Neuron (in vitro differentiated cells): ENCODE data around the gene N4BP3.
A peak's percentile ranks its signal among the peaks of the same experiment; 100 is the strongest.
"Not testable (repeated sequence)": the region's sequence is repeated elsewhere in the genome, so short reads cannot be mapped to it uniquely, and the experiment has no call there.

Experiments used
- H2AFZ ChIP-seq: one replicate; pipeline ENCODE4 v1.6.1; 2013; ENCODE audit warnings: low read depth, mild to moderate bottlenecking, inconsistent platforms, low read length, moderate library complexity
- H3K27me3 ChIP-seq: one replicate; pipeline ENCODE4 v1.6.1; 2013; ENCODE audit warnings: low read length; ENCODE audit not compliant: insufficient read depth
- H3K36me3 ChIP-seq: one replicate; pipeline ENCODE4 v1.6.1; 2013; ENCODE audit warnings: low read length; ENCODE audit not compliant: insufficient read depth
- H3K4me1 ChIP-seq: one replicate; pipeline ENCODE4 v1.6.1; 2013; ENCODE audit warnings: low read length; ENCODE audit not compliant: insufficient read depth
- H3K4me3 ChIP-seq: 2 replicates; pipeline ENCODE4 v1.5.1; 2013; ENCODE audit warnings: mild to moderate bottlenecking, low read length, moderate library complexity
- H3K9me3 ChIP-seq: one replicate; pipeline ENCODE4 v1.6.1; 2013; ENCODE audit warnings: low read length

The N4BP3 gene, protein sequence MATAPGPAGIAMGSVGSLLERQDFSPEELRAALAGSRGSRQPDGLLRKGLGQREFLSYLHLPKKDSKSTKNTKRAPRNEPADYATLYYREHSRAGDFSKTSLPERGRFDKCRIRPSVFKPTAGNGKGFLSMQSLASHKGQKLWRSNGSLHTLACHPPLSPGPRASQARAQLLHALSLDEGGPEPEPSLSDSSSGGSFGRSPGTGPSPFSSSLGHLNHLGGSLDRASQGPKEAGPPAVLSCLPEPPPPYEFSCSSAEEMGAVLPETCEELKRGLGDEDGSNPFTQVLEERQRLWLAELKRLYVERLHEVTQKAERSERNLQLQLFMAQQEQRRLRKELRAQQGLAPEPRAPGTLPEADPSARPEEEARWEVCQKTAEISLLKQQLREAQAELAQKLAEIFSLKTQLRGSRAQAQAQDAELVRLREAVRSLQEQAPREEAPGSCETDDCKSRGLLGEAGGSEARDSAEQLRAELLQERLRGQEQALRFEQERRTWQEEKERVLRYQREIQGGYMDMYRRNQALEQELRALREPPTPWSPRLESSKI

DNA sequence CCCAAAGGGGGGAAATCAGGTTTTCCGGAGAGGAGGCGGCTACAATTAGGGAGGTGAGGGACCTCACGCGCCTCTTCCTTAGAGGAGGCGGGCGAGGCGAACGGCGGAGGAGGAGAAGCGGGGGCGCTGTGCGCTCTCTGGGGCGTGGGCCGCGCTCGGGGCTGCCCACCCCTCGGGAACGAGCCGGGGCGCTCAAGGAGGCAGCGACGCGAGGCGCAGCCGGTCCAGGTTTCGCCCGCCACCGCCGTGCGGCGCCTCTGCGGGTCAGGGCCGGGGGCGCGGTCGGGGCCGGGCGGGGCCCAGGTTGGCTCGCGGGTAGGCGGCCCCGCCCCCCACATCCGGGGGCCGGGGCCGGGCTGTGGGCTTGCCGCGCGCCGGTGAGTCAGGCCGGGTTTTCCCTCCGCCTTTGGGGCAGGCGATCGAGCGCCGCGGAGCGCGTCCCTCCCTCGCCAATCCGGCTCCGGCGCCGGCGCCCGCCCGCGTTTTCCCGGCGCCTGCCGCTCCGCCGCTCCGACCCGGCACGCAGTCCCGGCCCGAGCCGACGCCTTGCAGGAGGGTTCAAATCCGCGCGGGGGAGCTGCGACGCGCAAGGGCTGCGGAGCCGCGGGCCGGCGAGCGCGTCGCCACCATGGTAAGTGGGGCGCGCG, at the start of gene N4BP3:
Gene N4BP3, plus strand, starts transcription at position 392 of the 647 bp plus-strand sequence. CDS start 6,052 bp downstream, outside the sequence.
- H2AFZ ChIP-seq = peak within 1 kb of the TSS; percentile 87
- peak within 1 kb of the TSS; percentile 73 for H3K4me3 ChIP-seq
- peaks cover 31% of the 10 kb centered on the region for H3K4me1 ChIP-seq
- H3K9me3 ChIP-seq = no peaks in the 10 kb centered on the region
- H3K36me3 ChIP-seq = no peaks in the 10 kb centered on the region
- no peaks in the 10 kb centered on the region for H3K27me3 ChIP-seq

DNA sequence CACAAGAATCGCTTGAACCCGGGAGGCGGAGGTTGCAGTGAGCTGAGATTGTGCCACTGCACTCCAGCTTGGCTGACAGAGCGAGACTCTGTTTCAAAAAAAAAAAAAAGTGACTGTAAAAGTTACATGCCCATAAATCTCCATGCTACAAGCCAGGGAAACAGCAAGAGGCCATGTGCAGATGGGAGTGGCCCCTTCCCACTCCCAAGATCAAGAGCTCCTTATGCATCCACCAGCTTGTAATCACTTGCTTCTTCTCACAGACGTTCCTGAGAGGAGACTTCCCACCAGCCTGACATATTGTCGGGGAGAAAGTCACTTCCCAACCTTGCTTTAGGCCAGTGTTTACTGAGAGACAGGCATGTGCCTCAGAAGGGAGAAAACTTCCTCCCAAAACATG, 45.6 kb upstream of the N4BP3 start:
- Histone ChIP-seq H2AFZ (no peak overlapping the region), H3K27me3 (peaks cover 8% of the 10 kb centered on the region), H3K4me1 (no peaks in the 10 kb centered on the region), H3K36me3 (no peaks in the 10 kb centered on the region), H3K9me3 (no peaks in the 10 kb centered on the region), H3K4me3 (no peak overlapping the region)

DNA sequence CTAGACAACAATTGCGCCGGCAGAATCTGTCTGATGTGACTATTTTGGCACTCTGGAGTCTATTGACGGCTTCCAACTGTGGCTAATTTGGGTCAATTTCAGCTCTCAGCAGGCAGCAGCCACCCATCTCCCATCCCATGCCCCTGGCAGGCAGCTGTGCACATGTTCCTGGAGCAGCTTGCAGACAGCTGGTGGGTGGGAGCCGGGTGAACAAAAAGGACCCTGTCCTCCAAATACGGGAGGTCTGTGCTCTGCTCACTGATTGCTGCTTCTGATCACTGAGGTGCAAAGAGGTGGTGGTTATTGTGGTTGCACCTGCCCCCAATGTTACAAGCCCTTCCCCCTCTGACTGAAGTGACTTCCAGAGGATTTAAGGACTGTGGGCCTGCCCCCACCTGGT, 45.0 kb upstream of the N4BP3 start:
- no peak overlapping the region for H2AFZ ChIP-seq
- H3K9me3 ChIP-seq = no peaks in the 10 kb centered on the region
- no peaks in the 10 kb centered on the region for H3K36me3 ChIP-seq
- H3K4me1 ChIP-seq = no peaks in the 10 kb centered on the region
- H3K27me3 ChIP-seq = peaks cover 8% of the 10 kb centered on the region
- H3K4me3 ChIP-seq = no peak overlapping the region

DNA sequence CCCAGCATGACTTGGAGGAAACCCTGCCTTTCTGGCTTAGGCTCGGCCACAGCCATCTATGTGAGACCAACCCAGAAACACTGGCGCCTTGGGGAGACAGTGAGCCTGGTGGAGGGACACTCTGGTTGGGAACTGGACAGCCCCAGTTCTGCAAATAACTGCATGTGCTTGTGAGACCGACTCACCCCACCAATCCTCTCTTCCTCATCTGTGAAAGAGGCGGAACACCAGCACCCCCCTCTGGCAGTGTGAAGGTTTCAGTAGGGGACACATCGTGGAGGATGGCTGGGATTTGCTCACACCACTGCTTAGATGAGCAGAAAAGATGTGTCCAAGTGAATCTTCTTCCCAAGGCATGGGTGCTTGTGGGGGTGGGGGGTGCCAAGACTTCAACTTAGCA, 43.4 kb upstream of the N4BP3 start:
- H3K4me3 ChIP-seq = no peak overlapping the region
- no peaks in the 10 kb centered on the region for H3K36me3 ChIP-seq
- no peak overlapping the region for H2AFZ ChIP-seq
- no peaks in the 10 kb centered on the region for H3K9me3 ChIP-seq
- H3K4me1 ChIP-seq = no peaks in the 10 kb centered on the region
- peaks cover 8% of the 10 kb centered on the region for H3K27me3 ChIP-seq

DNA sequence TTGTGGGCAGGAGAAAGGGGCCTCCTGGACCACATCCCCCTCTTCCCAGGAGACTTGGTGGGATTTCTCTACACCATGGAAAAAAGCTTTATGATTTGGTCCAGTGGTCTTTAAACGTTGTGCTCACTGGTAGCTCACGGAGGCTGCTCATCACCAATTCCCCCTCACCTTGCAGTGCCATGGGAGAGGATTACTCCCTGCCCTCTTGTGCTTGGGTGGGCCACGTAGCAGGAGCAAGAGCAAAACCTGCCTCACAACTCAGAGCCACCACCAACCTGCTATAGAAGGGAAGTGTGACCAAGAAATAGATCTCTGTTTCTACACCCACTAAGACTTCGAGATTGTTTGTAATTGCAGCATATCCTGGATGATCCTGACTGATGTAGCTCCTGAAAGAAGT, 42.2 kb upstream of the N4BP3 start:
- no peaks in the 10 kb centered on the region for H3K9me3 ChIP-seq
- H3K4me1 ChIP-seq = no peaks in the 10 kb centered on the region
- H3K27me3 ChIP-seq = peaks cover 8% of the 10 kb centered on the region
- H3K36me3 ChIP-seq = no peaks in the 10 kb centered on the region
- no peak overlapping the region for H2AFZ ChIP-seq
- H3K4me3 ChIP-seq = no peak overlapping the region

DNA sequence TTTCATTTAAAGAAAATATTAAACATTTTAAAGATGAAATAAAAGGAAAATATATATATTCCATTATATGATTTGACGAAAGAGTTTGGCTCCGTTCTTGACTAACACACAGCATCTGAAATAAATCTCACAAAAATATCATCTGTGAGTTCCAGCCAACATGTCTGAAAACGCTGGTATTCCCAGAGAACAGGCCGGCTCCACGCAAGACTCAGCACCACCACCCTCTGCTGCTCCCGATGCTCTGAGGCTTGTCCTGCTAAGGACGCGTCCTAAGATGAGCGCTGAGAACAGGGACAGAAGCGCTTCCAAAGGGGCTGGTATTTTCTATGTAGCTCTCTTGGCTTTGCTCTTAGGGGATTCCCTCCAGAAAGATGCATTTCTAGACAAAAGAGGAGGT, 40.6 kb upstream of the N4BP3 start:
- Histone ChIP-seq H3K36me3 (no peaks in the 10 kb centered on the region), H3K27me3 (peaks cover 8% of the 10 kb centered on the region), H3K9me3 (no peaks in the 10 kb centered on the region), H3K4me1 (no peaks in the 10 kb centered on the region), H3K4me3 (no peak overlapping the region), H2AFZ (no peak overlapping the region)

DNA sequence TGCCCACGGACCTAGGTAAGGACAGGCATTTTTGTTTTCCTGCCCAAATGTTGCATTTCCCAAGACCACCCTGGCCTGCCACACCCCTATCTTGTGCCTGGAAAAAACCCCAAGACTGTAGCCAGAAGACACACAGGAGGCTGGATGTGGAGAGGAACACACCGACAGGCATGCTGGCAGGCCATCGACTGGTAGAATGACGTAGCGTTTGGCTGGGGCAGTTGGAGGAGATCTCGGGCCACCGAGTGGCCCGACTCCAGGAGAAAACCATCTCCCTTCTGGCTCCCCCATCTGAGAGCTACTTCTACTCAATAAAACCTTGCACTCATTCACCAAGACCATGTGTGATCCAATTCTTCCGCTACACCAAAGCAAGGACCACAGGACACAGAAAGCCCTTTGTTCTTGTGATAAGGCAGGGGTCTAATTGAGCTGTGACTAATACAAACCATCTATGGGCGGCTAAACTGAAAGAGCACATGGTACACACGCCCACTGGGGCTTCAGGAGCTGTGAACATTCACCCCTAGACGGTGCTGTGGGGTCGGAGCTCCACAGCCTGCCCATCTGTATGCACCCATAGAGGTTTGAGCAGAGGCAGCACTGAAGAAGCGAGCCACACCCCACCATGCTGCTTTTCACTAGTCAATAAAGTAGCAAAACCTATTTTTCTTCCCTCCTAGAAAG, 38.9 kb upstream of the N4BP3 start:
- Histone ChIP-seq H3K9me3 (no peaks in the 10 kb centered on the region), H3K36me3 (no peaks in the 10 kb centered on the region), H3K4me3 (no peak overlapping the region), H3K27me3 (peaks cover 3% of the 10 kb centered on the region), H3K4me1 (no peaks in the 10 kb centered on the region), H2AFZ (no peak overlapping the region)

DNA sequence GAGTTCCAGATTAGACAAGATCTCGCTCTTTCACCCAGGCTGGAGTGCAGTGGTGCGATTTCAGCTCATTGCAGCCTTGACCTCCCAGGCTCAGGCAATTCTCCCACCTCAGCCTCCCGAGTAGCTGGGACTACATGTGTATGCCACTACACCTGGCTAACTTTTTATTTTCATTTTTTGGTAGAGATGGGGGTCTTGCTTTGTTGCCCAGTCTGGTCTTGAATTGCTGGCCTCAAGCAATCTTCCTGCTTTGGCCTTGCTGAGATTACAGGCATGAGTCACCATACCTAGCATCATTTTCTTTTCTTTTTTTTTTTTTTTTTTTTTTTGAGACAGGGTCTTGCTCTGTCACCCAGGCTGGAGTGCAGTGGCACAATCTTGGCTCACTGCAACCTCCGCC, 36.4 kb upstream of the N4BP3 start:
- H3K36me3 ChIP-seq, H3K27me3 ChIP-seq, H3K4me3 ChIP-seq, H3K4me1 ChIP-seq, H3K9me3 ChIP-seq, H2AFZ ChIP-seq: not testable (repeated sequence)

DNA sequence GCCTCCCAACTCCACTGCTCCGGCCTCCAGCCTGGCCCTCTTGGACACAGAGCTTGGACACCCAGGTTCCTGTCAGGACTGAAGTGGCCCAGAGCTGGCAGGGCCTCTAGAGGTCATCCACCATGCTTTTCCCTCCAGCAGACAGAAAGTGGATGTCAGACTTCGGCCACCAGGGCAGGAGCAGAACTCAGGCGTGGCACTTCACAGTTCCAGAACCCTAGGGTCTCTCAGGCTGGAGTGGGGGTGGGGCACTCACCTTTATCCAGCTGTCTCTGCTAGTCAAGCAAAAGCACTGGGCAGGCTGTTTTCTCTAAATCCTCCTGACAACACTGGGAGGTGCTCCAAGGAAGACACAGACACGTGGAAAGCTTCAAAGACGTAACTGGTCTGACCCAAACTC, 35.6 kb upstream of the N4BP3 start:
- Histone ChIP-seq H3K4me3 (no peak overlapping the region), H3K36me3 (no peaks in the 10 kb centered on the region), H2AFZ (no peak overlapping the region), H3K9me3 (no peaks in the 10 kb centered on the region), H3K4me1 (no peaks in the 10 kb centered on the region), H3K27me3 (no peaks in the 10 kb centered on the region)

DNA sequence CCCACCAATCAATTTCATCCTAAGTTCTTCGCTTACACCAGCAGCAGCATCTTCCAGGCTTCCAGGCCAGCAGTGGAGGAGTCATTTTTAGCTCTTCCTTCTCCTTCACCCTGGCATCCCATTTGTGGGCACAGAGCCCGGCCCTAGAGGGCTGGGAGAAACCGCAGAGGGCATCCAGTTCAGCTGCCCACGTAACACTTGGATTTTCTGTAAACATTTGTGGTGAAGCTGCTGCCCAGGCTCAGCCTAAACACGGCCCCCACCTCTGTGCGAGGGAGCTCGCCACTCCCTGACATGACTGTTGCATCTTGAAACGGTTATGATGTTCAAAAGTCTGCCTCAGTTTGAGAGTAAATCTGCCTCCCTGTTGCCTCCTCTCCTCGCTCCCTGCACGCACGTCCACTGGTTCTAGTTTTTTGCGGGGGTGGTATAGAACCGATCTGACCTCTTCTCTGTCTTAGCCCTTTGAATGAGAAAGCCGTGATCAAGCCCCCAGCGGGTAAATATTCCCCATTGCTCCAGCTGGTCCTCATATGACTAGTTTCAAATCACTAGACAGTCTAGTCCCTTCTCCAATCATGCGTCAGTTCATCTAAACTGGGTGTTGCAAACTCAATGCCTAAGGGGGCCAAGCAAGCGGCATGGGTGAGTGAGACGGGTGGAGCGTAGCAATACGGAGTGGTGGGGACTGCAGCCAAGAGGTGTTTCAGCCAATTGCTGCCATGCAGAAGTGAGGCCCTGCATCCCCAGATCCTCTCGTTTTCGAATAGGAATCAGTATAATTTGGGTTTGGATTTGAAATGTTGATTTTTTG, 34.9 kb upstream of the N4BP3 start:
- Histone ChIP-seq H3K4me3 (no peak overlapping the region), H3K36me3 (no peaks in the 10 kb centered on the region), H3K4me1 (no peaks in the 10 kb centered on the region), H3K9me3 (no peaks in the 10 kb centered on the region), H3K27me3 (no peaks in the 10 kb centered on the region), H2AFZ (no peak overlapping the region)

DNA sequence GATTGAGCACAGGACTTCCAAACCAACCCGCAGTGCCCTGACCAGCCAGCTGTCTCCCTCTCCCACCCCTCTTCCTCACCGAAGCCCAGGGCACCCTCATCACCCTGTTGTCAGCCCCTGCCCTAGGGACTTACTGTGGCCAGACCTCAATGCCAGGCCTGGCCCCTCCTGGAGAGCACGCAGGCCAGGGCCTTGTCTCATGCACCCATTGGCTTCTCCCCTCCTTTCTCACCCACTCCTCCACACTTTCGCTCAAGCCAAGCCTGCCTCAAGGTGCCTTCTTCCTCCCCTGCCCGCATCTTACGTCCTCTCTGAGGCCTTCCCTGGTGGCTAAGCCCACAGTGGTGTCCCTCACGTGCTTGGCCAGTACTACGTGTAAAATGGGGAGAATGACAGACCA, 33.3 kb upstream of the N4BP3 start:
- Histone ChIP-seq H3K36me3 (no peaks in the 10 kb centered on the region), H3K27me3 (no peaks in the 10 kb centered on the region), H3K9me3 (no peaks in the 10 kb centered on the region), H3K4me3 (no peak overlapping the region), H2AFZ (no peak overlapping the region), H3K4me1 (no peaks in the 10 kb centered on the region)

DNA sequence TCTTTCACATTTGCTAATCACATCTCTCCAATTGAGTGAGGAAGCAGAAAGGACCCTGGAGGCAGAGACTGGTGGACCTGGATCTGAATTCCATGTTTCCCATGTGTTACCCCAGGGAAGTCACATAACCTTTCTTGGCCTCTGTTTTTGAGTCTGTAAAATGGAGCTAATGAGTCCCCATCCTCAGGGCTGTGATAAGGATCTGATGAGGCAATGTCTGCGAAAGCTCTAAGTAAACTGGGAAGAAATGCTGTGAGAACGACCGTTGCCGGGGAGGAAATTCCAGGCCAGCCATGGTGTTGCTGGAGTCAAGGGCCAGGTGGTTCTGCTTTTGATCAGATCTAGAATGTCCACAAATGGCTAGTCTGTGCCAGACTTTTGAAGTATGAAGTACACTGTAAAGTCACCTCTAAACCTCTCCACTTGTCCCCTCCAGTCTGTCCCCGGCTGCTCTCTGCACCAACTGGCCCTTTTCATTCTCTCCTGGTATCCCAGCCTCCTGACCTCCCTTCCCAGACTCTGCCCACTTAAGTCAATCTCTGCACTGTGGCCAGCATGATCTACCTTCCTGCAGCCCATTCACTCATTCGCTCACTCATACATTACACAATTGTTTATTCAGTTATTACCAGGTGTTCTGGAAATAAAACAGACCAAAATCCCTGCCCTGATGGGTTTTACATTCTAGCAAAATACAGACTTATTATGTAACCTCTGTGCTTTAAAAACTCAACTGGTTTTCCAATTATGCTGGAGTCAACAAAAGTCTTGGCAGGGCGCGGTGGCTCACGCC, 32.5 kb upstream of the N4BP3 start:
- H3K4me1 ChIP-seq = no peaks in the 10 kb centered on the region
- no peaks in the 10 kb centered on the region for H3K9me3 ChIP-seq
- H2AFZ ChIP-seq = no peak overlapping the region
- H3K4me3 ChIP-seq = no peak overlapping the region
- no peaks in the 10 kb centered on the region for H3K36me3 ChIP-seq
- no peaks in the 10 kb centered on the region for H3K27me3 ChIP-seq
